M059J (cell line): ENCODE data around the gene BRD4. TPM values are rescaled to one million over a fixed set of nuclear protein-coding genes. Genes with fewer than 3 reads are reported as not detected.

ENCODE experiments used
- DNase-seq: peaks from one replicate; pipeline ENCODE4 v3.0.0-alpha.2; 2012; ENCODE audit warnings: low read depth
- total RNA-seq: library from RNA; depleted of rRNA; stranded (reverse); fragments of >200 nt; shearing (Covaris generic); gene quantifications from 2 replicates; pipeline ENCODE4 v1.2.3, GENCODE V29; 2014

Gene BRD4
- total RNA-seq, 1 experiment from 2014 or later: 17.8 TPM

DNA sequence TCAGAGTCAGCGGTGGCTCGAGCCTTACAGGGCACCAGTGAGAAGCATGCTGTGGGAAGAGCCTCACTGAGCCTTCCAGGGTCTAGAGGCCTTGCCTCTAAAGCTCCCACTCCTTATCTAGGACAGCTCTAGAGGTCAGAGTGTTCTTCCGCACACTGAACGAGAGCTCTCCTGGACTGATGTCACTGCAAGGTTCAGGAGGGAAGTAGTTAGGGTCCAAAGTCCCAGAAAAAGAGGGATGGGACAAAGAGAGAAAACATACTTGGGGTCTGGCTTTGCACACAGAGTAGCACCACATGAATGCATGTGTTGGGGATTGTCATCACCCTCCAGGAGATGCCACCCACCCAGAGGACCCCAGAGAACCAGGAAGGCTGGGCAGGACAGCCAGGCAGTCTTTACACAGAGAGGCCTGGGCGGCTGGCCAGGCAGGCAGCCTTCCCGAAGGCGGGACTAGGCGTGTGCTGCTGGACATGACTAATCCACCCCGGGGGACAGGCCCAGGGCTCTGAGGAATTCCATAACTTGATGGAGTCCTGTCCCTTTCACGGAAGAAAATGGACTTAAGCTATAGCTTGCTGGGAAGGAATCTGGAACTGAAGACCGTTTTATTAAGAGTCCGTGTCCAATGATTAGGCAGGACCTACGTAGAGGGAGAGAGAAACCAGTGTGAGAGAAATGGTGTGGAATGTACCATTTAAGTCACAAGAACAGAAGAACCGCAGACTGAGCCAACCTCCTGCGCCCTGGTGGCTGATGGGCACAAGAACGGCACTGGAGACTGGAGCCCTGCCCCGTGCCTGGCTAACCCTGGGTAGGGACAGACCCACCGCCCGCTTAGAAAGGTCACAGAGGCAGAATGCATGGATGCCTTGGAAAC, 83.5 kb downstream of the BRD4 start:
- peak; percentile 93 for DNase-seq

- DNase-seq: no peak
Observed at GRCh38 chr19:15248106-15248505, 84.2 kb downstream of the BRD4 start.

GRCh38 chr19:15247107-15248014, 85.0 kb downstream of the BRD4 start:
- DNase-seq: no peak

DNA sequence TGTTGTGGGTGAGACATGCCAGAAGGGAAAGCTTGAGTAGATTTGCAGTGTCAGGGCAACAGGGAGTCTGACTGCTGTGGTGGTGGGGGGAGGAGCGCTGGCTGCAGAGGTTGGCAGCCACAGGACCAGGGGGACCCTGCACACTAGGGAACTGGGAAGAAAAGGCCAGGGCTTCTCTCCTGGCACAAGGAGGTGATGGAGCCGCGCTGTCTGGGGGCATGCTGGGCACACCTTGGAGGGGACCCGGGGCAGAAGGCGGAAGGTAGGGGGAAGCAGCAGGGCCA, 86.2 kb downstream of the BRD4 start:
- DNase-seq: no peak

DNA sequence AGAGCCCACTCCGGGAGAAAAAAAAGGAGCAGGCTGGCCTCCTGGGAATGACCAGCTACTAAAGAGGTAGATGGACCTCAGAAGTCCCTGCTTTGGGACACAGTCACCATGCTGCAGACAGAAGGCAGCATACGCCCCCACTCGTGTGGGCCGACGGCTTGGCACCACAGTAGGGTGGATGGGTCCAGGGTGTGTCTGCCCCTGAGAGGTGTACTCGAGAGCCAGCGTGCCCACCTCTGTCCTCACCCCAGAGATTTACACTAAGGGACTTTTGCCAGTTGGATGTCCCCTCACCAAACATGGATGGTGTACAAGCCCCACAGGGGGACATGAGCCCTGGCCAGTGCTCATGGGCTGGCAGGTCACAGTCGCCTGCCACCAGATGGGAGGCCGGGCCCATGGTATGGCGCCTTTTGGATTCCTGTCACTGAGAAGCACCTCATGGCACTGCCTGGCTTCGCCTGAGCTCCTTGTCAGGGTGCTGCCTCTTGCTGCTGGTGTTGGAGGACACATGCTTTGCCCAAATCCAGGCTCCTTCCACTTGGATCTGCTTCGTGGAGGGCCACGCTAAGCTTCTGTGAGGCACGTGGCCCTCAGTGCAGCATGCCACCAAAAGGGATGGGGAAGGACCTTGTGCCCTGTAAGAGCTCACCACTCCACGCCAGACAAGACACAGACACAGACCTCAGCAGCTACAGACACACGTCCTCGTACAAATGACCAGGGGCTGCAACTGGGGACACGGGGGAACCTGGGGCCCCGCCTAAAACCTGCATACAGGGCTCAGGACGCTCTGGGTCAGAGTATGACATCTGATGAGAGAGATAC, 86.8 kb downstream of the BRD4 start:
- no peak for DNase-seq

GRCh38 chr19:15244808-15245207, 87.5 kb downstream of the BRD4 start:
- no peak for DNase-seq

- DNase-seq: no peak
Observed at GRCh38 chr19:15244106-15244803, 88.1 kb downstream of the BRD4 start.

DNA sequence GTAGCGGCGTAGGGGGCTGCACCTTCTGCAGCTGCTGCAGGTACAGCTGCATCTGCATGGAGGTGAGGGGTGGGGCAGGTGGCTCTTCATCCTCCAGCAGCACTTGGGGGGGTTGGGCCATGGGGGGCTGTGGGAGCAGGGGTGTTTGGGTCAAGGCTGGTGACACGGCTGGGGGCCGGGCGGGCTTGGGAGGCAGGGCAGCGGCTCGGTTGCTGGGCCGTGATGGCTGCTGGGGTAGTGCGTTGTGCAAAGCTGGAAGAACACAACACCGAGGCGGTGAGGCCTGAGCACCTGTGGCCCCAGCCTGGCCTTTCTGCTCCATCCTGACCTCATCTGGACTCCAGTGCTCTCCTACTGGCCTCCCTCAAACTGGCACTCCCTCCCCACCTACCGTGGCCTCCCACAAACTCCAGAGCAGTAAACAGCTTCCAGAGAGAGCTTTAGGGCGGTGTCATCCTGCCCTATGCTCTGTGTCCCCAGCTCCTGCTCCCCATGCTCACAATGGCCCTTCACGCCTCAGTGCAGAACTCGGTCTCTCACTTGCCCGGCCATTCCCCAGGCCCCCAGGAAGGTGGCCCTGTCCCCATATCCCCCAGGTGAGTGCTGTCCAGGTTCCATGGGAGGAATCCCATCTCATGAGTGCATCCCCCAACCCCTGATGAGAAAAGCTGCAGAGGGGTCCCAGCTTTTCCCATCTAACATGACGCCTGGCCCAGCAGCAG, 88.9 kb downstream of the BRD4 start:
- no peak for DNase-seq

DNA sequence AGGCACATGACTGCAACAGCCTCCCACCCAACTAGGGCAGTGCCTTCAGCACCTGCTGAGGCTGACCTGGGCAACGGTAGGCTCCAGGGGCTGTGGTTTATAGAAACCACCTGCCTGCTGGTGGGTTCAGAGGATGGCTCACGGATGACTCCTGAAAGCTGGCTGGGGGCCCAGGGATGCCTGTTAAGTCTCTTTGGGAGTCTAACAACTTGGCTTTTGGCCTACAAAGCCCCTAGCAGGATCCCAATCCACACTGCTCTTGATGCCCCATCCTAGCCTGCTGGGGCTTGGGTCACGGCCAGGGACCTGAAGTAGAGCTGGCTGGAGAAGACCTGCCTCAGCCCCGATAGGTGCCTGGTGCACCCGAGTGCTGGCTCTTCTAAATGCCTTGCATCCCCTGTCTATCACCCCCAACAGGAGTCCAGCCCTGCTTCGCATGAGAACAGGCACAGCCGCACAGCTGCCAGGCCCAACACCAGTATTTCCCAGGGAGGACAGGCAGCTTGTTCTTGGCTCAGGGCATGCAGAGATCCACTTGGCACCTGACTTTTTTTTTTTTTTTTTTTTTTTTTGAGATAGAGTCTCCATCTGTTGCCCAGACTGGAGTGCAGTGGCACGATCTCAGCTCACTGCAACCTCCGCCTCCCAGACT, 91.0 kb downstream of the BRD4 start:
- DNase-seq: peak; percentile 33

DNA sequence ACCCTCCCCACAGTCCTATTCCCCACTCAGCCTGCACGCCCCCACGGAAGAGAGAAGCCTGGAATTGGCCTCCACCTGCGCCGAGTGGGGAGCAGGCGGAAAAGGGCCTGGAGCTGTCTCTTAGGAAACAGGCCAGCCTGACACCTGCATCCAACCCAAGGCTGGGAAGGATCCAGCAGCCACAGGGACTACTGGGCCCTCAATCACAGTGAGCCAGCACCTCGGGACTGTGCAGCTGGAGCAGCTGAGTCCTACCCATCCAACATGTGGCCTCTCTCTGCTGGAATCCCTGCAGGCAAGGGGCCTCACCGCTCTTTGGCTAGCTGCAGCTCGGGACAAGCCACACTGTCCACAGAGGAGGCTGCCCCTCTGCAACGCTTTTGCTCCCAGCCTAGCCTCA, 91.8 kb downstream of the BRD4 start:
- DNase-seq: no peak

- DNase-seq: no peak
Observed at GRCh38 chr19:15239337-15239949, 92.9 kb downstream of the BRD4 start.

- DNase-seq: no peak
Observed at GRCh38 chr19:15238639-15239155, 93.6 kb downstream of the BRD4 start.

DNA sequence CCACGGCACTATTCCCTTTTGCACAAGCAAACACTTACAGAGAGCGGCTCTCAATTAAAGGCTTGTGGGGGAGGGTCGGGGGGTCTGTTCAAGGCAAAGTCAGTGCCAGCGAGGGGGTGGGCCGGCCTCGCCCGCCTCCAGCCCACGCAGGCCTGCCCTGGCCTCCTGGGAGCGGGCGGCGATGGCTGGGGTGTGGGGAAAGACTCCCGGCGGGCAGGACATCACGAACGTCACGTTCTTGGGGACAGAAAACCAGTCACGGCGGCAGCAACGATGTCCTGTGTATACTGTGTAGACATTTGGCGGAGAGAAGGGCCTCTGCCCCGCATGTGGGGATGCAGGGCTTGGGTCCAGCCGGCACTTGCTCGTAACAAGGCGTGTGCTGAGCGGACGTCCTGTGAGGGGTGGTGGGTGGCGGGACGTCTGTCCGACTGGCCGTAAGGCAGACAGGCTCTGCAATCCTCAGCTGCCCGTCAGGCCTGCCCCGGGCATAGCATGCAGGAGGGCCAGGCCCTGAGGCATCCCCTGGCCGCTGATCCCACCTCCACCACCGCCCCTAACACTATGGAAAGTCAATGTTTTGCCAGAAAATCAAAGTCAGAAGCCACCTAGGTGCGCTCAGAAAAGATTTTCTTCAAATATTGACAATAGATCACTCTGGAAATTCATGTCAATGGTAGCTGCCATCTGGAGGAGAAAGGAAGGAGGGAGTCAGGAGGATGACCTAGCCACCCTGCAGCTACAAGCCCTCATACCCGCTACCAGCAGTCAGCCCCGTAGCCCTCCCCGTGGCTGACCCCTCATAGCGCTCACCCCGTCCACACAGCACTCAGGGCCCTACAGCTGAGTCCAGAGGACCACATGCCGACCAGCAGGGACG, 94.3 kb downstream of the BRD4 start:
- no peak for DNase-seq

DNA sequence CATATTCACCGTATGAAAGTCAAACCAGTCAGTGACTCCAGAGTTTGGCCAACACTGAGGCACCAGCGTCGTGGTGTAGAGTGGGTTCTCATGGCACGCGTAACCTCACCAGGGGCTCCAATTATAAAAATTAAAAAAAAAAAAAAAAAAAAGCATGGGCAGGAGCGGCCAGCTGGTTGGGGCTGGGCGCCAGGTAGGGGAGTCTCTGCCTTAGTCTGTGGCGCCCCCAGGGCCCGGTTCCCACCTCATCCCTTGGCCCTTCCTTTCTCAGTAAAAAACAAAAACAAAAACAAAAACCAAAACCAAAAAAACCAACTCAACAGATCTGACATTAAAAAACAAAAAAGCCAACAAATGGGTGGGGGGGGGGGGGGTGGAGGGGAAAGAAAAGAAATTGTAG, 95.5 kb downstream of the BRD4 start:
- no peak for DNase-seq

- DNase-seq: no peak
Observed at GRCh38 chr19:15235781-15236180, 96.6 kb downstream of the BRD4 start.

DNA sequence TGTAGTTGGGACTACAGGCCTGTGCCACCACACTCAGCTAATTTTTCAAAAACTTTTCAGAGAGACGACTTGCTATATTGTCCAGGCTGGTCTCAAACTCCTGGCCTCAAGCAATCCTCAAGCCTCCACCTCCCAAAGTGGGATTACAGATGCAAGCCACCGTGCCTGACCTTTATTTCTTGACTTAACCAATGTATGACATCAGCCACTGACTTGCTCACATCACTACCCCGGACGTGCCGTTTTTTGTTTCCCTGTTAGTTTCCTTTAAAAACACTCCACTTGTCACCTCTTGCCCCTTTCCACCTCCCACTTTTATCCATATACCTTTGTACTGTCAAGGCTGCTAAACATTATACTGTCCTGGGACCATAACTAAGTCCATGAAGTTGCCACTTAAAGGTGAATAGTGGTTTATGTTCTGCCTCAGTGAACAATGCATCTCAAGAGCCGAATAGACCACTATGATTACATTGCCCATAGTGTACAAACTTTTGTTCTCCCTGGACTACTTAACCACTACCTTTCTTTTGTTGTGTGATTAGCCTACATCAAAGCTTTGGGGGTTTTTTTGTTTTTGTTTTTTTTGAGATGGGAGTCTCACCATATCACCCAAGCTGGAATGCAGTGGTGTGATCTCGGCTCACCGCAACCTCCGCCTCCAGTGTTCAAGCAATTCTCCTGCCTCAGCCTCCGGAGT, 97.8 kb downstream of the BRD4 start:
- no peak for DNase-seq

DNA sequence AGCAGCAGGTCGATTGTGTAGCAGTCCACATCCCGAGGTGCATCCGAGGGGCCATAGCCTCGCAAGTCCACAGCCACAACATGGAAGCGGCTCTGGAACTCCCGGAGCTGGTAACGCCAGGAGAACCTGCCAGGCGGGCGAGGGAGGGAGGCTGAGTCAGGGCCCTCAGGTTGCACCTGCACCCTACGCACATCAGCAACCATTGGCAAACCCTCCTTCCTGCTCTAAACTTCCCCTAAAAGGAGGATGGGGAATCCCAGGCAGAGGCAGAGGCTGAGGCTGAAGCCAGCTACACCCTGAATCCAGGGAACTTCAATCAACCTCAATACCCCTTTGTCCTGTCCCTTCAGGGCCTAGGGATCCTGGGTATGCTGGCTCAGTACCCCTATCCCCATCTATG, 101.1 kb downstream of the BRD4 start:
- DNase-seq: no peak

DNA sequence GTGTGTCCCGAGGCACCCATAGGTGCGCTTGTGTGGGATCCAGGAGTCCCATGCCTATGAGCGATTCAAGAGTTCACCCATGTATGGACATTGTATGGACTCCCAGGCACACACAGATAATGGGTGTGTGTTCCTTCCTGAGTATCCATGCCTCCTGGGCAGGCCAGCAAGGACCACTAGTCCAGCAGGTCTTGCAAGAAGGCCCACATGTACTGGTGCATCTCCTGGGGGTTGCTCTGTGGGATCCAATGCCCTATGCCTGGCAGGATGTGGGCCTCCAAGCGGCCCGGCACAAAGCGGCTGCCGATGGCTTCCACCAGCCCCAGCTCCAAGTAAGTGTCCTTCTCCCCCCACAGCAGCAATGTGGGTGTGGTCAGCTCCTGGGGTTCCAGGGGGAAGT, 105.1 kb downstream of the BRD4 start:
- no peak for DNase-seq
